Mucosa of rectum (tissue), 2 donors: ENCODE measurements around the gene SLC16A12.

ENCODE experiments used
- H3K27ac ChIP-seq, 2 donors: one replicate each; pipeline ENCODE4 v1.7.0; 2013; ENCODE audit warnings: inconsistent platforms in 2 of 2, low read depth in 2 of 2, low read length in 2 of 2
- H3K27me3 ChIP-seq, 2 donors: one replicate each; pipeline ENCODE4 v1.7.0; 2013; ENCODE audit warnings: low read length in 2 of 2; ENCODE audit not compliant: control insufficient read depth in 2 of 2, insufficient read depth in 2 of 2
- H3K36me3 ChIP-seq, 2 donors: one replicate each; pipeline ENCODE4 v1.7.0; 2013; ENCODE audit warnings: low read length in 2 of 2; ENCODE audit not compliant: control insufficient read depth in 2 of 2, insufficient read depth in 2 of 2
- H3K4me1 ChIP-seq, 2 donors: one replicate each; pipeline ENCODE4 v1.7.0; 2013; ENCODE audit warnings: low read length in 2 of 2, mild to moderate bottlenecking in 1 of 2; ENCODE audit not compliant: control insufficient read depth in 2 of 2, insufficient read depth in 2 of 2
- H3K4me3 ChIP-seq, 2 donors: one replicate each; pipeline ENCODE4 v1.7.0; 2013; ENCODE audit warnings: low read length in 2 of 2
- H3K9ac ChIP-seq, 2 donors: one replicate each; pipeline ENCODE4 v1.7.0; 2013; ENCODE audit warnings: low read length in 2 of 2, low read depth in 1 of 2, mild to moderate bottlenecking in 1 of 2
- H3K9me3 ChIP-seq, 2 donors: one replicate each; pipeline ENCODE4 v1.7.0; 2013; ENCODE audit warnings: low read length in 2 of 2; ENCODE audit not compliant: control insufficient read depth in 2 of 2
- donor health status: healthy.
- donor health status: Normal muscosa, but diverticular disease.

SLC16A12 gene

DNA sequence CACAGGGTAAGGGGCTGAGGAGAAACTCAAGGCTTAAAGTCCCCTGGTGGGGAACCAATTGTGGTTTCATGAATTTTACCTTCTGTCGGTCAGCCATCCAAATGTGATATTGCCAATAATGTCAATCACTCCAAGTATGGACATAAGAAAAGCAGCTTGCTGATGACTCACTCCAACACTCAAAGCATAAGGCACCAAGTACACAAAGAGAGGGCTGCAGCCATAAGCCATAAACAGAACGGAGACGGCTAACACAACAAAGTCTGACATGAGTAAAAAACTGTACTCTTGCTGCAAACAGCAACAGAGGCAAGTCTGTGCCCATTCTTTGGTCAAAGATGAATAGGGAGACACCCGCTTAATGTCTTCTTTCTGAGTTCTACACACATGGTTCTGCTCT is 96.9 kb downstream of the SLC16A12 start:
- no peaks in the 10 kb centered on the region for H3K9me3 ChIP-seq
- no peak overlapping the region for H3K9ac ChIP-seq
- H3K27me3 ChIP-seq, result no peaks in the 10 kb centered on the region
- no peak overlapping the region for H3K27ac ChIP-seq
- no peaks in the 10 kb centered on the region for H3K4me1 ChIP-seq
- no peak overlapping the region for H3K4me3 ChIP-seq
- H3K36me3 ChIP-seq, result no peaks in the 10 kb centered on the region

DNA sequence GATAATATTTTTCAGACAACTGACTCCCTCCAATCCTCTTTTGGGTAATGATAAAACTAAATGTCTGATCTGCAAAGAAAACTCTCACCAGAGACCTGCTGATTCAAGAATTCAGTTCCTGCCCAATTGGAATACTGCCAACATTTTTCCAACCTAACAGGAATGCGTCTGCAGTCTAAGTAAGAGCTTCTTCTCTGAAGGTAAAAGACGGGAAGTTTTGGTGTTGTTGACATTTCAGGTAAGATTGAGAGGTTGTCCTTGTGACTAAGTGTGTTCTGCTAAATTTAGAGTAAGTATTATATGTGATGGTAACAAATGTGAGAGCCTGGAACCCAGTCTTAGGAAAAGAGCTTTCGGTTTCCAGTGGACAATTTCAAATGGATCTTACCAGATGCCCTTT is 103.4 kb downstream of the SLC16A12 start:
- no peaks in the 10 kb centered on the region for H3K9me3 ChIP-seq
- no peak overlapping the region for H3K27ac ChIP-seq
- no peaks in the 10 kb centered on the region for H3K36me3 ChIP-seq
- H3K4me1 ChIP-seq, result no peaks in the 10 kb centered on the region
- H3K4me3 ChIP-seq, result no peak overlapping the region
- no peaks in the 10 kb centered on the region for H3K27me3 ChIP-seq
- no peak overlapping the region for H3K9ac ChIP-seq

DNA sequence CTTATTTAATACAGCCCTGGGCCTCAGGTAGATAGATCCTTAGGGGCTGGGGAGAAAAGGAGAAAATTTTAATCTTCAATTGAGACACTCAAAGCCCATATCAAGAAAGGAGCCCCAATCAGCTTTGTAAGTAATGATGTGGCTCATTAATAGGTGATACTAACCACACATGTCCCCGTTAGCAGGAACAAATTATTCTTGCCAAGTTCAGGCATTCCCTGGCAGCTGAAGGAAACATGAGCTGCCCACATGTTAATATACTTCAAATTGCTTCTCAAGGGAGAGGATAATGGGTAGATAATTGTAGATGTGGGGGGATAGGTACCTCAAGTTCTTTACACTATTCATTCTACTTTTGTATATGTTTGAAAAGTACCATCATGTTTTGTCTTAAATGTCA is 106.5 kb downstream of the SLC16A12 start:
- Histone ChIP-seq H3K27ac (no peak overlapping the region), H3K36me3 (no peaks in the 10 kb centered on the region), H3K9me3 (no peaks in the 10 kb centered on the region), H3K4me3 (no peak overlapping the region), H3K27me3 (no peaks in the 10 kb centered on the region), H3K9ac (no peak overlapping the region), H3K4me1 (no peaks in the 10 kb centered on the region)

DNA sequence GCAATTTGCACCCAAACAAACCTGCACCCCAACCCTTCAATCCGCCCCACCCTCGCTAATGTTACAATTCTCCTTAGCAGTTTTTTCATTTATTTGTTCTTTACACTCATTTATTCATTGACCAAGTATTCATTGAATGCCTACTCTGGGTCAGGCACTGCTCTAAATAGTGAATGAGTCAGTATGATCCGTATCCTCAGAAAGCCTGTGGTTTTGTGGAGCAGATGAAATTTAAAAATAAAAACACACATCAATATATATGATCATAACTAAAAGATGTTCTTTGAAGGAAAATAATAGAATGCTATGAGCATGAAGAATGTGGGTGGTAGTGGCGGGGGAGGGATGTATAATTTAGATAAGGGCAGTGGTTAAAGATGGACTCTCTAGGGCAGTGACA is 107.8 kb downstream of the SLC16A12 start:
- H3K4me3 ChIP-seq, result no peak overlapping the region
- no peaks in the 10 kb centered on the region for H3K27me3 ChIP-seq
- H3K36me3 ChIP-seq, result no peaks in the 10 kb centered on the region
- H3K9me3 ChIP-seq, result no peaks in the 10 kb centered on the region
- no peaks in the 10 kb centered on the region for H3K4me1 ChIP-seq
- no peak overlapping the region for H3K9ac ChIP-seq
- no peak overlapping the region for H3K27ac ChIP-seq

DNA sequence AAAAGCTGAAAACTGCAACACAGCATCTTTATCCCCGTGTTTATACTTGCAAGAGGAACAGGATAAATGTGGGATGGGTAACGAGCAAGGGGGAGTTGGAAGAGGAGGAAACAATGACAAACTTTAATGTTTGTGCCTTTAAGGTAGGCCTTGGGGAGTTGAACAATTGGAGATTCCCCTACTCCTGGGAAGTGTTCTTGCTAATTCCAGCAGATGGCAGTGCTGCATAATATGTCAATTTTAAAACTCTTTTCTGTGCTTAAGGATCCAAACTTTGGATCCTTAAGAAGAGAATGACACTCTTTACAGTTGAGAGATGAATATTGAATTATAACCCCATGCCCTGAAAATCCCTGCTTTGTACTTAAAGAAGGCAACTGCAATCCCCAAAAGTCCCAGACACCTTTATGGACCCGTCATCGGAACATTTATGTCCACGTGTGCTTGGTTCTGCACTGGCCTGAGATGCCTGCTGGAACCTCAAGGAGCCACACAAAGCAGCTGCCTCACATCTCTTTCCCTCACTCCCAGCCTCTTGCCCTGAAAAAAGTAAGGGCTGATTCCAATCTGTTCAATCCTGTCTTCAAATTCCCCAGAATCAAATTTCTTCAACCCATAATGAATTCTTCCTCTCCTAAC is 109.0 kb downstream of the SLC16A12 start:
- no peaks in the 10 kb centered on the region for H3K4me1 ChIP-seq
- H3K9ac ChIP-seq, result no peak overlapping the region
- no peaks in the 10 kb centered on the region for H3K9me3 ChIP-seq
- no peaks in the 10 kb centered on the region for H3K27me3 ChIP-seq
- no peak overlapping the region for H3K27ac ChIP-seq
- no peak overlapping the region for H3K4me3 ChIP-seq
- no peaks in the 10 kb centered on the region for H3K36me3 ChIP-seq

DNA sequence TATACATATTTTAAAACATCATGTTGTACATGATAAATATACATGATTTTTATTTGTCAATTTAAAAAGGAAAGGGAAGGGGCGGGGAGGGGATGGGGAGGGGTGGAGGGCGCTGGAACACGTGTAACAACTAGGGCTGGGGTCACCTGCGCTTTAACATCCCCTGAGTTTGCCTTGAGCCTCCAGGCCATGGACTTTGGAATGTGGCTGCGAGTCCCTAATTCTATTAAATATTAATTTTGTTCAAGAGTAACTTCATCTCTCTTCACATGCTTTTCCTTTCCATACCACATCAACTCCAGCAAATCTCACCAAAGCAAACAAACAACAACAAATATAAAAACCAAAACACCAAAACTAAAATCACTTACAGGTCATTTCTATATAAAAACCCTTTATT is 110.4 kb downstream of the SLC16A12 start:
- no peak overlapping the region for H3K4me3 ChIP-seq
- no peaks in the 10 kb centered on the region for H3K36me3 ChIP-seq
- H3K9ac ChIP-seq, result no peak overlapping the region
- no peak overlapping the region for H3K27ac ChIP-seq
- H3K9me3 ChIP-seq, result no peaks in the 10 kb centered on the region
- H3K27me3 ChIP-seq, result no peaks in the 10 kb centered on the region
- no peaks in the 10 kb centered on the region for H3K4me1 ChIP-seq

DNA sequence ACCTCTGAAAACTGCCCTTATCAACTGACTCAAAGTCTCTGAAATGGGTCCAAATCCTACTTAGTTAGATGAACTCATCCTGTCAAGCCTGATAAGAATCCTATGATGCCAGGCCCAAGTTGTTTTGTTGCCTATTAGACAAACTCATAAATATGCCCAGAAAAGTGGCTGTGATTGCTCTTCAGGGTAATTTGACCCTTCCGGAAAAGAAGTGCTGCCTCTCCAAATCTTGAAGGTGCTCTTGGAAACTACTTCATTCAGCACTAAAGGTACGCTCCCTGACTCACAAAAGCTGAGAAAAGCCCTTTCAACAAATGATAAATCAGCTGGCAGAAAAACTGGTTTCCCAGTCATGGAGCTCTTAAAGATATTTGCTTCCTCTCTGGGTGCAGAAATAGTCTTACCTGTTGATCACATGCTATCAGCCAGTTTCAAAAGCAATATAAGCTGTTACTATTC is 114.3 kb downstream of the SLC16A12 start:
- no peak overlapping the region for H3K4me3 ChIP-seq
- peaks cover 0 to 8% of the 10 kb centered on the region in 2 donors for H3K4me1 ChIP-seq
- H3K9me3 ChIP-seq, result no peaks in the 10 kb centered on the region
- peaks cover 0 to 3% of the 10 kb centered on the region in 2 donors for H3K36me3 ChIP-seq
- no peaks in the 10 kb centered on the region for H3K27me3 ChIP-seq
- no peak overlapping the region for H3K27ac ChIP-seq
- no peak overlapping the region for H3K9ac ChIP-seq

DNA sequence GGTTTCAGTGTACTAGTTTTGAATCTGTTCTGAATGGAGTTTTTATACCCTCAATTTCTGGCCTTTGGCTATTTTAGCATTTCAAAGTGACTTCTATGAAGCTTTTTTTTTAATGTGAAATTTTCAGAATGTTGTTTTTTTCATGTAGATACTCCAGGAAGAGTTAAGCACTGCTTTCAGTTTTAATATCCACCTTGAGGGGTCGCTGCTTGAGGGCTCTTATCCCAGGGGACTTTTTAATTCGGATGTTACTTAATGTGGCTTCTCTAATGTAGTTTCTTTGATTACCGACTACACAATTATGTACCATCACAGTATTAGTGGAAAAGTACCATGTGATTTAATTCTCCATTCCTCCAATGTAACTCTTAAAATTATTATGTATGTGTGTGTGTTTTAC is 115.8 kb downstream of the SLC16A12 start:
- H3K36me3 ChIP-seq, result peaks cover 0 to 3% of the 10 kb centered on the region in 2 donors
- H3K27me3 ChIP-seq, result no peaks in the 10 kb centered on the region
- H3K9ac ChIP-seq, result no peak overlapping the region
- no peak overlapping the region for H3K4me3 ChIP-seq
- H3K4me1 ChIP-seq, result peaks cover 3 to 13% of the 10 kb centered on the region in 2 donors
- H3K27ac ChIP-seq, result no peak overlapping the region
- H3K9me3 ChIP-seq, result no peaks in the 10 kb centered on the region

DNA sequence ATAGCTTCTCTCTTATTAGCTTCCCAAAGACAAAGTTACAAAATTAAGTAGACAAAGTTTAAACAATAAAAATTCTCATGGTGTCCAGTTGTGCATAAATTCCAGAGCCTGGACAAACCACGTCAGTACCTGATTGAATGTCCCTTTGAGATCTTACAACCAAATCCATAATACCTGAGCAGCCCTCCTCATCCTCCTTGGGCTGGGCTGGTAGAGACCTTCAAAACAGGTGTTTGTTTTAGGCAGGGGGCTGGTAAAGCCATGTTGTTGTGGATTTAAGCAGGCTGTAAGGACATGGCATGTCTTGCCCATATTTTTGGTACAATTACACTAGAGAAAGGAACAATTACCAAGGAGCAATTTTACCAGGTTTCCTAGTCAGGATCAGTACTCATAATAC is 118.9 kb downstream of the SLC16A12 start:
- H3K4me1 ChIP-seq, result peaks cover 10 to 20% of the 10 kb centered on the region in 2 donors
- no peaks in the 10 kb centered on the region for H3K27me3 ChIP-seq
- H3K9ac ChIP-seq, result no peak overlapping the region
- H3K9me3 ChIP-seq, result no peaks in the 10 kb centered on the region
- no peak overlapping the region for H3K4me3 ChIP-seq
- peaks cover 0 to 3% of the 10 kb centered on the region in 2 donors for H3K36me3 ChIP-seq
- no peak overlapping the region for H3K27ac ChIP-seq

DNA sequence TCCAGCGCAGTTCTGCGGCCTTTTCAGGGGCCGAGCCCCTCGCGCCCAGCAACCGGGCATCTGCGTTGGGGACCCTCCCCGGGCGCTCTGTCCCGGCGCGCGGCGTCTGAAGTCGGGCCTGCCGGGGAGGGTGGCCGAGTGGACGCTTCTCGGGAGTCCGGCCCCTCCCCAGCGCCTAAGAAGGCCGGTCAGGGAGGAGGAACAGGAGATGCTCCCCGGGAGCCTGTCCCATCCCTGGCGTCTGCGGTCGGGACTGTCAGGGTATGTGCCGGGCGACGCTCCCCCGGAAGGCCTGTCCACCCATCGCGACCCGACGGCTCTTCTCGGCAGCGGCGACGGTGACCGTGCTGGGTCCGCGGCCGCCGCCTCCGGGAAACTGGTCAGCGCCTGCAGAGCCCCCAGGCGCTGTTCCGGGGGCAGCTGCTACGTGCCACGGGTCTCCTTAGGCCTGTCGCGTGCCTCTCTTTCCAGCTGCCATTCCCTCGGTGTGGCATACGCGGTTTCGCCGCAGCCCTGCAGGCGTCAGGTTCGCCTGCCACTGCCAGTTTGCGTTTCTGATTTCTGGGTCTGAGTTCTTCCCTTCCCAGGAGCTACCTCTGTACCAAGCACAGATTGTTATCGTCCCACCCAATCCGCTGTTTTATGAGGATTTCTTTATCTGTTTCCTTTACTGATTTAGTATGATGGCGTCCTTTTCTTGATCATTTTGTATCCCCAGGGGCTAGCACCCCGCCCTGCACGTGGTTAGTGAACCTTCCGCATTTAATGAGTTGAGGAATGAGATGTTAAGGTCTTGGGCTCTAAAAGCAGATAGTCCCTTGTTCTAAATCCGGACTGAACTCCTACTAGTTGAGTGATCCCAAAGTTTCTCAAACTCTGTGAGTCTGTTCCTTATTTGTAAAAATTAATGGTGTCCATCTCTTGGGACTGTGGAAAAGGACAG is 120.2 kb downstream of the SLC16A12 start:
- Histone ChIP-seq H3K4me1 (peaks cover 10 to 20% of the 10 kb centered on the region in 2 donors), H3K27me3 (no peaks in the 10 kb centered on the region), H3K36me3 (peaks cover 0 to 3% of the 10 kb centered on the region in 2 donors)

More for the DNA sequence above, 120.2 kb downstream of the SLC16A12 start:
- Histone ChIP-seq H3K27ac (peak overlapping the region; percentile 90 to 93), H3K4me3 (peak overlapping the region; percentile 95 to 96), H3K9ac (peak overlapping the region; percentile 85 to 88), H3K9me3 (no peaks in the 10 kb centered on the region)
